ENCODE measurements around the gene FARP2.

- no peak for TF ChIP-seq CTCF (IDR thresholded peaks at IDR 0.05 in 4 of 5, conservative IDR thresholded peaks at IDR 0.05 in 1 of 5)
- no peak for TF ChIP-seq POLR2A (IDR thresholded peaks at IDR 0.05)
Measured at GRCh38 chr2:241500431-241500975, 144.4 kb downstream of the FARP2 start.

All from gastrocnemius medialis (tissue), 4 donors.